ENCODE data around the gene CAPN12. TPM values are rescaled to one million over a fixed set of nuclear protein-coding genes. Genes with fewer than 3 reads are reported as not detected.

The CAPN12 gene
- total RNA-seq, 3 donors from 2014 or later, result 0.99 to 1.1 (median 1.0) TPM

DNA sequence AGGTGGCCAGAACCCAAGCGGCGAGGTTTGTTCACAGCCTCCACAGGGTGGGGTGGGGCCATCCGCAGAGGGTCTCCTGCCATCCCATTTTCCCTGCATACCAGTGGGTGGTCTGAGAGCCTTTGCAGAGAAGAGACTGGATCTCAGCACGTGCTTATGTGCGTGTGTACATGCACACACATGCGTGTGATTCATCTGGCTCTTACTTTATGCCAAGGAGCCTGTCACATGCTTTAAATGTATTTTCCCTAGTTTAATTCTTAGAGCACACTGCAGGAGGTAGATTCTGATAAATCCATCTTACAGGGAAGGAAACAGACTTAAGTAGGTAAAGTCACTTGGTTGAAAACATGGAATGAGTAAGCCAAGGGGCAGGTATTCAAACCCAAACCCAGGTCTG lies 47.1 kb downstream of the CAPN12 start:
- ATAC-seq (no peak), DNase-seq (no peak)
- H3K4me3 Mint-ChIP-seq, result no peak overlapping the region
- H3K27me3 Mint-ChIP-seq (ENCODE audit: low read depth), result no peaks in the 10 kb centered on the region
- H3K36me3 Mint-ChIP-seq (ENCODE audit: insufficient read depth), result peaks cover 10% of the 10 kb centered on the region
- H3K4me1 Mint-ChIP-seq (ENCODE audit: low read depth), result peaks cover 66% of the 10 kb centered on the region
- no peaks in the 10 kb centered on the region for H3K9me3 Mint-ChIP-seq

DNA sequence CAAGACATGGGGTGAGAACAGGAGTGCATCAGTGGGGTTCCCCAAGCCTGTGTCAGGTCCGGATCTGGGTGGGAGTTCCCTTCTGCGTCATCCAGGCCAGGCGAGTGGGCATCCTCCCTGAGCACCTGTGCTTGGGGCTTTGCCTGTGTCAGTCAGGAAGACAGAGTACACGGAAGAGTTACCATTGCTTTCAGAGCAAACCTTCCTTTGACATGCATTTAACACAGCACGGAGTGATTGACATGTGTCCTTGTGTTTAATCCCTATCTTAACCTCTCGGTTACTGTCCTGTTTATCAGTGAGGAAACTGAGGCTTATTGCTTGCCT lies 47.6 kb downstream of the CAPN12 start:
- Mint-ChIP-seq H3K36me3 (ENCODE audit: insufficient read depth) (peaks cover 12% of the 10 kb centered on the region), H3K9me3 (no peaks in the 10 kb centered on the region), H3K4me3 (no peak overlapping the region), H3K27me3 (ENCODE audit: low read depth) (no peaks in the 10 kb centered on the region), H3K4me1 (ENCODE audit: low read depth) (peaks cover 71% of the 10 kb centered on the region)
- no peak for ATAC-seq
- no peak for DNase-seq

DNA sequence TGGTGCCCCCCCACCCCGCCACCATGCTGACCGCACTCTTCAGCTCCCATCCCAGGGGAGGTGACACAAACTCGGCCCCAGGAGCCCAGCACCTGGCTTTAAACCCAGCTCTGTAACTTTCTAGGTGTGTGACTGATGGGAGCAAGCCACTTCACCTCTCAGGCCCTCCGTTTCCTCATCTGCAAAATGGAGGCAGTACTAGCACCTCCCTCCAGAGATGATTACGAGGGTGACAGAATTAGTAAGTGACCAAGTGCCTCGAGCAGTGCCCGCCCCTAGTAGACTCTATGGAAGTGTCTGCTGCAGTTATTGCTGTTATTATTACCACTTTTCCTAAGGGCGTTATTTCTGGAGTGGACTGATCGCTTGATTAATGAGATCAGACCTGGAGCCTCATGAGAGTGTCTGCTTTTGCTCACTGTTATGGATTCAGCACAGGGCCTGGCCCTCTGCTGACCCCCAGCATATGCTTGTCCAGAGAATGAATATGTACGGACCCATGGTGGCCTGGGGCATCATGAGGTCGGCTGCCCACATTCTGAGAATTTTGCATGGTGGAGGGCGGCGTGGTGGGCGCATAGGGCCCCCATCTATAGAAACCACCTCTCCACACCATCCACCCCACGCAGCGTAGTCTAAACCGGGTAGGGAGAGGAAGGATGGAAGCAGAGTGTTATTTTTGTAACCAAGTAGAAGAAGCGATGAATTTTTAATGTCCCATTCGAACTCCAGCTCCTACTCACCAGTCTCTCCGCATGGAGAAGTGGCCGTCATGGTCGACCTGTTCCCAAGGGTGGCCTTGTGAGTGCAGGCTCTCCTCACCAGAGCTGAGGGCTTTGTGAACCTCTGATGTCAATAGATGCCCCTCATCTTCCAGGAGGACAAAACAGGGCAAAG lies 48.2 kb downstream of the CAPN12 start:
- peaks cover 75% of the 10 kb centered on the region for H3K4me1 Mint-ChIP-seq (ENCODE audit: low read depth)
- no peaks in the 10 kb centered on the region for H3K9me3 Mint-ChIP-seq
- H3K4me3 Mint-ChIP-seq, result no peak overlapping the region
- peaks cover 12% of the 10 kb centered on the region for H3K36me3 Mint-ChIP-seq (ENCODE audit: insufficient read depth)
- H3K27me3 Mint-ChIP-seq (ENCODE audit: low read depth), result no peaks in the 10 kb centered on the region
- ATAC-seq (no peak), DNase-seq (no peak)

DNA sequence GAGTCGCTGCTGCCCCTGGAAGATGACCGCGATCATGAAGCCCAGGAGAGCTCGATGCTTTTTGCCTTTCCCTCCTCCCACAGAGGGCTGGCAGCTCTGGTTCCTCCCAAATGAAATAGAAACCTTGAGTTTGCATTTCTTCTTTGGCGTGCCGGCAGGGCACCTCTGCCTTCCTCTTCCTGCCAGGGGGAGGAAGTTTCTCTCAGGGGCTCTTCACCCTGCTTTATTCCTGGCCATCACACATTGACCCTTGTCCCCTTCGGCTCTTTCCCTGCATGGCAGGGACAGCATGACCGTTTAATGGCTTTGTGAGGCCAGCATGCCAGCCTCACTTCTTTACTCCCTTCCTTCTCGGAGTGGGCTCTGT lies 49.0 kb downstream of the CAPN12 start:
- no peaks in the 10 kb centered on the region for H3K9me3 Mint-ChIP-seq
- DNase-seq (no peak), ATAC-seq (no peak)
- H3K36me3 Mint-ChIP-seq (ENCODE audit: insufficient read depth), result peaks cover 8% of the 10 kb centered on the region
- no peaks in the 10 kb centered on the region for H3K27me3 Mint-ChIP-seq (ENCODE audit: low read depth)
- peaks cover 79% of the 10 kb centered on the region for H3K4me1 Mint-ChIP-seq (ENCODE audit: low read depth)
- H3K4me3 Mint-ChIP-seq, result no peak overlapping the region

DNA sequence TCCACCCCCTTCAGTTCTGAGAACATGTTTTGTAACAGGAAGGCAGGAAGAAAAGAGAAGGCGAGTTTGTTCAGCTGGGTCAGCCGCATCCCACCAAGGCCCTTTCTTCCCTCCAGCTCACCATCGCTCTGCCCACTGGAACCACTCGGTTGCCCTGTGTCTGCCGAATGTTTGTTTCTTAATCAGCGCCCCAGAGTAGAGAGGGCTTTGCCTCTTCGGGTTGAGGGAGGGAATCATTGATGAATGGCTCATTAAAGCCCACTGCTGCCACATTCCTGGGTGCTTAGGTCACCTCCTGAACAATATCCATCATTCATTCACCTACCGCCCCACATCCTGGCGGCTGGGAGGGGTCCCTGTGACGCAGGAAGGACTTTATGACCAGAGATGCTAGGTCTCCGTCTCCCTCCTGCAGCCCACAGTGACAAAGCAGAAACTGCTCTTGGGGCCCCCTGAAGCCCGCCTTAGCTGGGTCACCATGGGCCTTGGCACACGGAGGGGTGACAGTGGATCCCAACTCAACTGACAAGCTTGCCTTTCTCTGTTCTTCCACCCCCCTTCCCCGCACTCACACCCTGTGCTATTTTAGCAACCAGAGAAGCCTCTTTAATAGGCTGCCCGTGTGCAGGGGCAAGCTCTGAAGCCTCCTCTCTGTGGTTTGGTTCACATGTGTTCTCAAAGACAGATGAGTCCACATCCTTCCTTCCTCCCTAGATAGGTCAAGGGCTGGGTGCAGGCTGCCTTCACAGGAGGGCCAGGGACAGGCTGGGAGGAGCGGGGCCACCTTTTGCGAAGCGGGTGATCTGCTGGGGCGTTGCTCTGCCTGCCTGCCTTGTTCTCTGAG lies 50.7 kb downstream of the CAPN12 start:
- Mint-ChIP-seq H3K36me3 (ENCODE audit: insufficient read depth) (peaks cover 9% of the 10 kb centered on the region), H3K9me3 (no peaks in the 10 kb centered on the region), H3K4me3 (peak overlapping the region; percentile 25), H3K4me1 (ENCODE audit: low read depth) (peaks cover 83% of the 10 kb centered on the region), H3K27me3 (ENCODE audit: low read depth) (no peaks in the 10 kb centered on the region)
- ATAC-seq, result peak; percentile 58 to 66
- DNase-seq, result peak; percentile 25

DNA sequence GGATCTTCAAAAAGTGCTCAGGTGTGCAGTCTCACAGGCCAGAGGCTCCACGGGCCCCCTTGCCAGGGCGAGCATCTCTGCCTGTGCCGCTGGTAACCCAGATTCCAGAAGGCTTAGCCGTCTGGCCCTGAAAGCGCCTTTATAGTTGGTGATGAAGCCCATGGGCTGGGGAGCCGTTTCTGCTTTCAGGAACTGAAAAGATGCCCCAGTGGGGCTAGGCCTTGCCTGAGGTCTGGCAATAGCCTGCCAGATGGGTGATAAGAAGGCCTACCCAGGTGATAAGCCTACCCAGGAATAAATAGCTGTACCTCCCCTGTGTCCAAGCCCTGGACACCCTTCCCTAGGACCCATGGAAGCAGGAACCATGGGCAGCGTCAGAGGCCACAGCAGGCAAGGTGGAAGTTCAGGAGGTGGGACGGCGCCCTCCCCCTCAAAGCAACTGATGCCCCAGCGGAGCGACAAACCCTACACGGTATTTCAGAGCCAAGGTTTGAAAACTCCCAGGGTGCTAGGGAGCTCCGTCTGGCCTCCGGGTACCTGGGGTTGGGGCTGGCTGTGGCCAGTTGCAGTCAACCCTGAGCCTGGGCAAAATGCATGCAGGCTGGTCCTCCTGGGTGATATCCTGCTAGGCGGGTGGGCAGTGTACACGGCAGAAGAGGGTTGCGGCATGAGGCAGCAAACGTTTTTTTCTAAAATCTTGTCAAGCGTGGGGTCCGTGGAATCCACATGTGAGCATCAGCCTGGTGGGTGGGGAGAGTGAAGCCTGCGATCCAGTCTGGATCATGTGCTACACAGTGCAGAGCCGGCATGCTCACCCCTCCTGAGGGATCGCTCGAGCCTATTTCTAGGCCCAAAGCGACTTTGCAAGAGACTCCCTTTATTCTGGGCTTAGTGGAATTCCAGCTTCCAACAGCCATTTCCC lies 51.6 kb downstream of the CAPN12 start:
- Mint-ChIP-seq H3K4me3 (no peak overlapping the region), H3K27me3 (ENCODE audit: low read depth) (no peaks in the 10 kb centered on the region), H3K36me3 (ENCODE audit: insufficient read depth) (peaks cover 9% of the 10 kb centered on the region), H3K9me3 (no peaks in the 10 kb centered on the region), H3K4me1 (ENCODE audit: low read depth) (peaks cover 76% of the 10 kb centered on the region)
- DNase-seq, result no peak
- ATAC-seq, result no peak

DNA sequence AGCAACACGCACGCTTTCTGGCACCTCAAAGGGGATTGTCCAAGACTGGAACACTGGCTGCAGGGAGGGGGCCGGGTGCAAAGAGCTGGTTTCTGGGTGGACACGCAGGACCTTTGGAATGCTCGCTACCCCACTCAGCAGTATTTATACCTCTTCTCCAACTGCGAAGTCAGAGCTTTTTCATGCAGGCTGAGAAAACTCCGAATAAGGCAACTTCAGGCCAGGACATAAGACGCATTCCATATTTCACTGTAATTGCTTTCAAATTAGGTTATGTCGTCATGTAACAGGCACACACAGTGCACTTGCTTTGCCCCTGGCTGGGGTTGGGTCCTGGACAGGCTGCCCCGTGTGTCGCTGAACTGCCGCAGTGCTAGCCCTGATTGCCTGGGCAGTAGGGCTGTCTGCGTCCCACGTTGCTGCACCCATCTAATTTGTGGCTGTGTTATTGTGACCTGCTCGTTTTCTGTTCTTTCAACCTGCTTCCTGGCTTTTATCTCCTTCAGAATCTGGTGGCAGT lies 52.3 kb downstream of the CAPN12 start:
- no peak for DNase-seq
- Mint-ChIP-seq H3K9me3 (no peaks in the 10 kb centered on the region), H3K4me1 (ENCODE audit: low read depth) (peaks cover 78% of the 10 kb centered on the region)

DNA sequence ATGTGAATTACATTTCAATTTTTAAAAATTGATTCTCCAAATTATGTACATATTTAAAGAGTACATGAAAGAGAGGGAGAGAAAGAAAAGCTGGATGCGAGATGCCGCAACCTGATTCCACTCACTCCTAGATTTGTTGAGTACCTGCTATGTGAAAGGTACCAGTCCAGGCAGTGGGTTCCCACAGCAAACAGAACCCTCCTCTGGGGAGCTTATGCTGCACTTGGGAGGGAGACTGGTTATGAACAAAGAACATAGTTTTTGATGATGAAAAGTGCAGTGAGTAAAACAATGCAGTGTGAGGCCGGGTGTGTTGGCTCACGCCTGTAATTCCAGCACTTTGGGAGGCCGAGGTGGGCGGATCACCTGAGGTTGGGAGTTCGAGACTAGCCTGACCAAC lies 53.4 kb downstream of the CAPN12 start:
- Mint-ChIP-seq H3K27me3 (ENCODE audit: low read depth) (no peaks in the 10 kb centered on the region), H3K9me3 (no peaks in the 10 kb centered on the region), H3K4me1 (ENCODE audit: low read depth) (peaks cover 79% of the 10 kb centered on the region), H3K36me3 (ENCODE audit: insufficient read depth) (peaks cover 9% of the 10 kb centered on the region), H3K4me3 (no peak overlapping the region)
- DNase-seq (no peak), ATAC-seq (no peak)

More for the DNA sequence above, 52.3 kb downstream of the CAPN12 start:
- ATAC-seq, result no peak
- peaks cover 9% of the 10 kb centered on the region for H3K36me3 Mint-ChIP-seq (ENCODE audit: insufficient read depth)
- no peaks in the 10 kb centered on the region for H3K27me3 Mint-ChIP-seq (ENCODE audit: low read depth)
- H3K4me3 Mint-ChIP-seq, result no peak overlapping the region

DNA sequence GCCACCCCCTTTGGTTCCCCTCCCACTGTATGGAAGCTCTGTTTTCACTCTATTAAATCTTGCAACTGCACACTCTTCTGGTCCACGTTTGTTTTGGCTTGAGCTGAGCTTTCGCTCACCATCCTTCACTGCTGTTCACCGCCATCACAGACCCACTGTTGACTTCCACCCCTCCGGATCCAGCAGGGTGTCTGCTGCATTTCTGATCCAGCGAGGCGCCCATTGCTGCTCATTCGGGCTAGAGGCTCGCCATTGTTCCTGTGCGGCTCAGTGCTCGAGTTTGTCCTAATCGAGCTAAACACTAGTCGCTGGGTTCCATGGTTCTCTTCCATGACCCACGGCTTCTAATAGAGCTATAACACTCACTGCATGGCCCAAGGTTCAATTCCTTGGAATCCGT lies 54.1 kb downstream of the CAPN12 start:
- peaks cover 78% of the 10 kb centered on the region for H3K4me1 Mint-ChIP-seq (ENCODE audit: low read depth)
- no peak overlapping the region for H3K4me3 Mint-ChIP-seq
- ATAC-seq (no peak), DNase-seq (no peak)
- H3K36me3 Mint-ChIP-seq (ENCODE audit: insufficient read depth), result peaks cover 9% of the 10 kb centered on the region
- no peaks in the 10 kb centered on the region for H3K9me3 Mint-ChIP-seq
- H3K27me3 Mint-ChIP-seq (ENCODE audit: low read depth), result no peaks in the 10 kb centered on the region

DNA sequence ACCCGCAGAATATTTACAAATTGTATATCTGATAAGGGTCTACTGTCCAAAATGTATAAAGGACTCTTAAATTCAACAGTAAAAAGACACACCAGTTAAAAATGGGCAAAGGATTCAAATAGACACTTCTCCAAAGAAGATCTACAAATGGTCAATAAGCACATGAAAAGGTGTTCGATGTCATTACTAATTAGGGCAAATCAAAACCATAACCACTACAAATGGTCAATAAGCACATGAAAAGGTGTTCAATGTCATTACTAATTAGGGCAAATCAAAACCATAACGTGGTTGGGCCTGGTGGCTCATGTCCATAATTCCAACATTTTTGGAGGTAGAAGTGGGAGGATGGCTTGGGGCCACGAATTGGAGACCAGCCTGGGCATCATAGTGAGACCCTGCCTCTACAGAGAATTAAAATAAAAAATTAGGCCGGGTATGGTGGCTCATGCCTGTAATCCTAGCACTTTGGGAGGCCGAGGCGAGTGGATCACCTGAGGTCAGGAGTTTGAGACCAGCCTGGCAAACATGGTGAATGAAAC lies 56.4 kb downstream of the CAPN12 start:
- Mint-ChIP-seq H3K27me3 (ENCODE audit: low read depth) (no peaks in the 10 kb centered on the region), H3K36me3 (ENCODE audit: insufficient read depth) (peaks cover 10% of the 10 kb centered on the region), H3K9me3 (no peaks in the 10 kb centered on the region), H3K4me3 (no peak overlapping the region), H3K4me1 (ENCODE audit: low read depth) (peaks cover 78% of the 10 kb centered on the region)
- DNase-seq, result no peak
- no peak for ATAC-seq

DNA sequence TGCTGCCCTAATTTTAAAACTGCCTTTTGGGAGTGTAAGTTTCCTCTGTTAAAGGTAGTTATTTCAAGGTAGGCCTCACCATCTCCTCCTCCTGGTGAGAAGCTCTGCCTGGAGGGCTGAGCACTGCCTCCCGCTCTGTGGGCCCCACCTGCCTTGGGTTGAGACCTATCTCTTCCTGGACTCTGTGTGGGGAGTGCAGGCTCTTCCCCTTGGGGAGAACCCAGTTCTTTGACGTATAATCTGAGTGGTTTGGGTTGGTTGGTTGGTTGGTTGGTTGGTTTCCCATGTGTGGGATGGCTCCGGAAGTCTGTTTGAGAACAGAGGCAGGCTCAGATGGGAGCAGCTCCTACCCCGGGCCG lies 57.8 kb downstream of the CAPN12 start:
- H3K36me3 Mint-ChIP-seq (ENCODE audit: insufficient read depth), result peaks cover 12% of the 10 kb centered on the region
- DNase-seq (peak; percentile 17), ATAC-seq (peak; percentile 48 to 61)
- H3K4me1 Mint-ChIP-seq (ENCODE audit: low read depth), result peaks cover 78% of the 10 kb centered on the region
- H3K4me3 Mint-ChIP-seq, result peak overlapping the region; percentile 31
- H3K9me3 Mint-ChIP-seq, result no peaks in the 10 kb centered on the region
- H3K27me3 Mint-ChIP-seq (ENCODE audit: low read depth), result no peaks in the 10 kb centered on the region

DNA sequence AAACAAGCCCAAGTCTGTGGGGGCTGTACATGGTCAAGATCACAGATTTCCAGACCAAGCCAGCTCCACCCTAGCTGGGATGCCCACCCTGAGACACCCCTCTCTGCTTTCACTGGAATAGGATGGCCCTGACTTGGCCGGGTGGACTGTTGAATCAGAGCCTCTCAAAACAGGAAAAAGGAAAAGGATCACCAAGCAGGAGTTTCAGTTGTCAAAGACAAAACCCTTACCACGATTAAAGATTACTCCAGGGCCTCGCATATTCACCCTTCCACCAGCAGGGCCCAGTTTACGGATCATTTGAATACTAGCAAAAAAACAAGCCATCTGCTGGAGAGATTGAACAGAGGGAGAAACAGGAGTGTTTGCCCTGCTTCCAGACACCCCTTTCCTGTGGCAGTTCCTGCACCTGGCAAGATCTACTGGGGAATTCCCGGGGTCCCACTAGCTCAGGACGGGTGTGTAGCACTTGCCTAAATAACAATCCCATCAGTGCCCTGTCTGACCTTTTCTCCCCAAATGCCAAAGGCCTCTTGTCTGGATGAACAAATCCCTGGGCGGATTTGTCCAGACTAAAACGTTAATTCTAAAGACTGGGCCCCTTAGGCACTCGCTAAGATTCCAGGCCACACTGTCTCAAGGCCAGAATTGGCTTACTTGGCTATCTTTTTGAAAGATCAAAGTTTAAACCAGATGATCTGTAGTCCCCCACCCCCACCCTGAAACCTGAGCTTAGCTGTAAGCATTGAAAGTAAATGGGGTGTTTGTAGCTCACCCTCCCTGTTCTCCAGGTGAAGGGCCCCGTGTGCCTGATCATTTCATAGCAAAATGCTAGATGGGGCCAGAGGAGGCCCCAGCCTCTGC lies 58.4 kb downstream of the CAPN12 start:
- Mint-ChIP-seq H3K4me1 (ENCODE audit: low read depth) (peaks cover 80% of the 10 kb centered on the region), H3K27me3 (ENCODE audit: low read depth) (no peaks in the 10 kb centered on the region), H3K4me3 (peak overlapping the region; percentile 31), H3K9me3 (no peaks in the 10 kb centered on the region), H3K36me3 (ENCODE audit: insufficient read depth) (peaks cover 15% of the 10 kb centered on the region)
- no peak for DNase-seq
- ATAC-seq, result peak; percentile 11 to 18

Measured in activated T-cell treated with anti-CD3 and anti-CD28 coated beads, Interleukin-2, amount 50 U/mL, for 4 hours (primary cell).